Myocyte (in vitro differentiated cells): ENCODE data around the gene SETBP1. TPM values are rescaled to one million over a fixed set of nuclear protein-coding genes. Genes with fewer than 3 reads are reported as not detected.

Source experiments
- DNase-seq: peaks from one replicate; pipeline ENCODE4 v3.0.0-alpha.2; 2012; ENCODE audit warnings: low read depth
- total RNA-seq: library from RNA; depleted of rRNA; stranded (reverse); fragments of >200 nt; gene quantifications from 2 replicates; pipeline ENCODE4 v1.2.3, GENCODE V29; 2014

SETBP1 gene
- total RNA-seq, 1 donor from 2014 or later: 3.3 TPM

- no peak for DNase-seq
Observed at GRCh38 chr18:44958455-44958854, 277.8 kb downstream of the SETBP1 start.

GRCh38 chr18:44959013-44959412 is 278.3 kb downstream of the SETBP1 start:
- DNase-seq: no peak

- DNase-seq: no peak
Observed at GRCh38 chr18:44960580-44960979, 279.9 kb downstream of the SETBP1 start.

GRCh38 chr18:44961288-44961995 is 280.8 kb downstream of the SETBP1 start:
- no peak for DNase-seq

- no peak for DNase-seq
Observed at GRCh38 chr18:44967599-44967998, 286.9 kb downstream of the SETBP1 start.

GRCh38 chr18:44968336-44968735 is 287.6 kb downstream of the SETBP1 start:
- DNase-seq: no peak

GRCh38 chr18:44969214-44969795 is 288.6 kb downstream of the SETBP1 start:
- DNase-seq: no peak

GRCh38 chr18:44973282-44973681 is 292.6 kb downstream of the SETBP1 start:
- DNase-seq: peak; percentile 39

- no peak for DNase-seq
Observed at GRCh38 chr18:44974174-44974573, 293.5 kb downstream of the SETBP1 start.

- no peak for DNase-seq
Observed at GRCh38 chr18:44977856-44978255, 297.2 kb downstream of the SETBP1 start.

- DNase-seq: peak; percentile 25
Observed at GRCh38 chr18:44979748-44980147, 299.1 kb downstream of the SETBP1 start.

GRCh38 chr18:44981121-44981520 is 300.4 kb downstream of the SETBP1 start:
- DNase-seq: no peak

- no peak for DNase-seq
Observed at GRCh38 chr18:44986933-44987332, 306.2 kb downstream of the SETBP1 start.

- DNase-seq: no peak
Observed at GRCh38 chr18:44987371-44987770, 306.7 kb downstream of the SETBP1 start.

GRCh38 chr18:44988821-44989587 is 308.3 kb downstream of the SETBP1 start:
- no peak for DNase-seq

GRCh38 chr18:44996261-44996660 is 315.6 kb downstream of the SETBP1 start:
- no peak for DNase-seq

GRCh38 chr18:44997174-44997573 is 316.5 kb downstream of the SETBP1 start:
- DNase-seq: no peak

- DNase-seq: no peak
Observed at GRCh38 chr18:44998360-44998759, 317.7 kb downstream of the SETBP1 start.

GRCh38 chr18:45004546-45005080 is 323.9 kb downstream of the SETBP1 start:
- no peak for DNase-seq

- no peak for DNase-seq
Observed at GRCh38 chr18:45006934-45007333, 326.2 kb downstream of the SETBP1 start.

GRCh38 chr18:45007531-45007930 is 326.8 kb downstream of the SETBP1 start:
- DNase-seq: no peak
